ENCODE measurements around the gene DUSP1.
"Not testable (repeated sequence)": the region's sequence is repeated elsewhere in the genome, so short reads cannot be mapped to it uniquely, and the experiment has no call there.

Gene DUSP1

DNA sequence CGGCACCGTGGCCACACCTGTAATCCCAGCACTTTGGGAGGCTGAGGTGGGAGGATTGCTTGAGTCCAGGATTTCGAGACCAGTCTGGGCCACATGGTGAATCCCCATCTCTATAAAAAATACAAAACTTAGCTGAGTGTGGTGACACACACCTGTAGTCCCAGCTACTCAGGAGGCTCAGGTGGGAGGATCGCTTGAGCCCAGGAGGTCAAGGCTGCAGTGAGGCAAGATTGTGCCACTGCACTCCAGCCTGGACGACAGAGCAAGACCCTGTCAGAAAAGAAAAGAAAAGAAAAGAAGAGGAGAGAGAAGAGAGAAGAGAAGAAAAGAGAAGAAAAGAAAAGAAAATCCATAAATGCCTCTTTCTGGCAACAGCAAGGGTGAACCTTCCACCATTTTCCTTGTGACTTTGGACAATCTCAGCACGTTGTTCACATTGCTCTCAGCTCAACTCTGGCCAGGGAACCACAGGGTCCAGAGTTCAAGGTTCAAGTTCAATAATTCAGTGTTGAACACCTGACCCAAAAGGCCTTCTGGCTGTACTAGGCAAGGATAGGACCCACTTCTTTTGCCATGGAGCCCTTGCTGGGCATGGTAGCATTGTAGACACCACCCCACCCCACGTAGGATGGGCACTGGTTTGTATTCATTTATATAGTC is 14.6 kb upstream of the DUSP1 start:
- H3K27ac Mint-ChIP-seq: no peak overlapping the region
- no peaks in the 10 kb centered on the region for H3K36me3 Mint-ChIP-seq (ENCODE audit: low read depth)
- H3K27me3 Mint-ChIP-seq (ENCODE audit: low read depth, poor library complexity): peaks cover 11% of the 10 kb centered on the region
- no peak for DNase-seq
- no peak overlapping the region for H3K4me3 Mint-ChIP-seq
- H3K9me3 Mint-ChIP-seq: no peaks in the 10 kb centered on the region
- peaks cover 22% of the 10 kb centered on the region for H3K4me1 Mint-ChIP-seq
- TF ChIP-seq, protein P1, sequence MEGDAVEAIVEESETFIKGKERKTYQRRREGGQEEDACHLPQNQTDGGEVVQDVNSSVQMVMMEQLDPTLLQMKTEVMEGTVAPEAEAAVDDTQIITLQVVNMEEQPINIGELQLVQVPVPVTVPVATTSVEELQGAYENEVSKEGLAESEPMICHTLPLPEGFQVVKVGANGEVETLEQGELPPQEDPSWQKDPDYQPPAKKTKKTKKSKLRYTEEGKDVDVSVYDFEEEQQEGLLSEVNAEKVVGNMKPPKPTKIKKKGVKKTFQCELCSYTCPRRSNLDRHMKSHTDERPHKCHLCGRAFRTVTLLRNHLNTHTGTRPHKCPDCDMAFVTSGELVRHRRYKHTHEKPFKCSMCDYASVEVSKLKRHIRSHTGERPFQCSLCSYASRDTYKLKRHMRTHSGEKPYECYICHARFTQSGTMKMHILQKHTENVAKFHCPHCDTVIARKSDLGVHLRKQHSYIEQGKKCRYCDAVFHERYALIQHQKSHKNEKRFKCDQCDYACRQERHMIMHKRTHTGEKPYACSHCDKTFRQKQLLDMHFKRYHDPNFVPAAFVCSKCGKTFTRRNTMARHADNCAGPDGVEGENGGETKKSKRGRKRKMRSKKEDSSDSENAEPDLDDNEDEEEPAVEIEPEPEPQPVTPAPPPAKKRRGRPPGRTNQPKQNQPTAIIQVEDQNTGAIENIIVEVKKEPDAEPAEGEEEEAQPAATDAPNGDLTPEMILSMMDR (IDR thresholded peaks at IDR 0.05): no peak

DNA sequence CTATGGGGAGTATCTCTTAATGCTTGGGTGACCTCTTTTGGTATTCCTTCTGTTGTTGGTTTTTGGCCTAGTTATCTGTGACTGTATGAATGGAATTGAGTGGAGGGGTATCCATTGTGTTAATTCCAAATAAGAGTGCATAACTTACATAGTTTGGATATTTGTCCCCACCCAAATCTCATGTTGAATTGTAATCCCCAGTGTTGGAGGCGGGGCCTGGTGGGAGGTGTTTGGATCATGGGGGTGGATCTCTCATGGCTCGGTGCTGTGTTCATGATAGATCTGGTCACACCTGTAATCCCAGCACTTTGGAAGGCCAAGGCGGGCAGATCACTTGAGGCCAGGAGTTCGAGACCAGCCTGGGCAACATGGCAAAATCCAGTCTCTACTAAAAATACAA is 13.2 kb upstream of the DUSP1 start:
- not testable (repeated sequence) for H3K9me3 Mint-ChIP-seq; DNase-seq; H3K4me1 Mint-ChIP-seq; H3K36me3 Mint-ChIP-seq (ENCODE audit: low read depth); H3K4me3 Mint-ChIP-seq
- Mint-ChIP-seq H3K27ac (peak overlapping the region; percentile 10), H3K27me3 (ENCODE audit: low read depth, poor library complexity) (peaks cover 11% of the 10 kb centered on the region)

DNA sequence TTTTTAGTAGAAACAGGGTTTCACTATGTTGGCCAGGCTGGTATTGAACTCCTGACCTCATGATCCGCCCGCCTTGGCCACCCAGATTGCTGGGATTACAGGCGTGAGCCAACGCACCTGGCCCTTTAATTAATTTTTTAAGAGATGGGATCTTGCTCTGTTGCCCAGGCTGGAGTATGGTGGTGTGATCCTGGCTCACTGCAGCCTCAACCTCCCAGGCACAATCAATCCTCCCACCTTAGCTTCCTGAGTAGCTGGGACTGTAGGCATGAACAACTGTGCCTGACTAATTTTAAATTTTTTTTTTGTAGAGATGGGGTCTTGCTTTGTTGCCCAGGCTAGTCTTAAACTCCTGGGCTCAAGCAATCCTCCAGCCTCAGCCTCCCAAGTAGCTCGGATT is 12.3 kb upstream of the DUSP1 start:
- DNase-seq; H3K4me1 Mint-ChIP-seq; H3K9me3 Mint-ChIP-seq; H3K4me3 Mint-ChIP-seq; H3K27ac Mint-ChIP-seq; H3K36me3 Mint-ChIP-seq (ENCODE audit: low read depth): not testable (repeated sequence)
- H3K27me3 Mint-ChIP-seq (ENCODE audit: low read depth, poor library complexity): peaks cover 11% of the 10 kb centered on the region

DNA sequence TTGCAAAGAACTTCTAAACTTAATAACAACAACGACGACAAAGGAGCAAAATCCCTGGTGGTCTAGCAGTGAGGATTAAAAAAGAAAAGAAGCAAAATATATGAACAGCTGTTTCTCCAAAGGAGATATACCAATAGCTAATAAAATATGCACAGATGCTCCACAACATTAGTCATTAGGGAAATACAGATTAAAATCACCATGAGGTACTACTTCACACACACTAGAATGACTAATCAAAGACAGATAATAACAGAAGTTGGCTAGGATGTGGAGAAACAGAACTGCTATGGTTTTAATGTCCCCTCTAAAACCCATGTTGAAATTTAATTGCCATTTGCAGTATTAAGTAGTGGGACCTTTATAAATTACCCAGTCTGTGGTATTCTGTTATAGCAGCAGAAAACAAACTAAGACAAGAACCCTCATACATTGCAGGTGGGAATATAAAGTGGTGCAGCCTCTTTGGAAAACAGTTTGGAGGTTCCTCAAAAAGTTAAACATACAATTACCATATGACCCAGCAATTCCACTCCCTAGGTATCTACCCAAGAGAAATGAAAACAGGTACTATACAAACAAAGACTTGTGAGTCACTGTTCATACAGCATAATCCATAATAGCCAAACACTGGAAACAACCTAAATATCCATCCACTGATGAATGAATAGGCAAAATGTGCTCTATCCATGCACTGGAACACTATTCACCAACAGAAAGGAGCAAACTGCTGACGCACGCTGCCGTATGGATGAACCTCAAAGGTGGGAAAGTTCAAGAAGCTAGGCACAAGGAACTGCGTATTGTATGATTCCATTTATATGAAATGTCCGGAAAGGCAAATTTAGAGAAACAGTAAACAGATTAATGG is 11.4 kb upstream of the DUSP1 start:
- no peak overlapping the region for H3K4me3 Mint-ChIP-seq
- no peak overlapping the region for H3K27ac Mint-ChIP-seq

DNA sequence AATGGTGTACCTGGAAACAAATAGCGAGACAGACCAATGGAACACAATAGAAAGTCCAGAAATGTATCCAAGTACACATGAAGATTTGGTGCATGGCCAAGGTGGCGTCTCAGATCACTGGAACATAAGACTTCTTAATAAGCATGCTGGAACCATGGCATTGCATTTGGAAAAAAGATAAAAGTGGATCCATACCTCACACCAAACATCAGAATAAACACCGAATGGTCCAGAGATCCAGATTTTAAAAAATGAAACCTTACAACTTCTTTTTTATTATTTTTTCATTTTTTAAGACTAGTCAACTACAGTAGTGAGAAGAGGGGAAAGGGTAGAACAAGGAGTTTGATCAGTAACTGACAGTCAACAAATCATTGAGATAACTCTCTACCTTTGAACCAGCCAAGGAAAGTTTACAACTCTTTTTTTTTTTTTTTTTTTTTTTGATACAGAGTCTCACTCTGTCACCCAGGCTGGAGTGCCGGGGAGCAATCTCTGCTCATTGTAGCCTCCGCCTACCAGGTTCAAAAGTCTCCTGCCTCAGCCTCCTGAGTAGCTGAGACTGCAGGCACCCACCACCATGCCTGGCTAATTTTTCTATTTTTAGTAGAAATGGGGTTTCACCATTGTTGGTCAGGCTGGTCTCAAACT is 8.8 kb upstream of the DUSP1 start:
- no peak for DNase-seq
- TF ChIP-seq, protein P1 (IDR thresholded peaks at IDR 0.05): no peak
- H3K4me3 Mint-ChIP-seq: no peak overlapping the region
- H3K36me3 Mint-ChIP-seq (ENCODE audit: low read depth): no peaks in the 10 kb centered on the region
- no peaks in the 10 kb centered on the region for H3K9me3 Mint-ChIP-seq
- H3K27me3 Mint-ChIP-seq (ENCODE audit: low read depth, poor library complexity): peaks cover 16% of the 10 kb centered on the region
- no peak overlapping the region for H3K27ac Mint-ChIP-seq
- peaks cover 15% of the 10 kb centered on the region for H3K4me1 Mint-ChIP-seq

More for the DNA sequence above, 11.4 kb upstream of the DUSP1 start:
- Mint-ChIP-seq H3K27me3 (ENCODE audit: low read depth, poor library complexity) (peaks cover 11% of the 10 kb centered on the region), H3K36me3 (ENCODE audit: low read depth) (no peaks in the 10 kb centered on the region), H3K9me3 (no peaks in the 10 kb centered on the region), H3K4me1 (peaks cover 11% of the 10 kb centered on the region)
- no peak for DNase-seq
- TF ChIP-seq, protein P1 (IDR thresholded peaks at IDR 0.05): no peak

DNA sequence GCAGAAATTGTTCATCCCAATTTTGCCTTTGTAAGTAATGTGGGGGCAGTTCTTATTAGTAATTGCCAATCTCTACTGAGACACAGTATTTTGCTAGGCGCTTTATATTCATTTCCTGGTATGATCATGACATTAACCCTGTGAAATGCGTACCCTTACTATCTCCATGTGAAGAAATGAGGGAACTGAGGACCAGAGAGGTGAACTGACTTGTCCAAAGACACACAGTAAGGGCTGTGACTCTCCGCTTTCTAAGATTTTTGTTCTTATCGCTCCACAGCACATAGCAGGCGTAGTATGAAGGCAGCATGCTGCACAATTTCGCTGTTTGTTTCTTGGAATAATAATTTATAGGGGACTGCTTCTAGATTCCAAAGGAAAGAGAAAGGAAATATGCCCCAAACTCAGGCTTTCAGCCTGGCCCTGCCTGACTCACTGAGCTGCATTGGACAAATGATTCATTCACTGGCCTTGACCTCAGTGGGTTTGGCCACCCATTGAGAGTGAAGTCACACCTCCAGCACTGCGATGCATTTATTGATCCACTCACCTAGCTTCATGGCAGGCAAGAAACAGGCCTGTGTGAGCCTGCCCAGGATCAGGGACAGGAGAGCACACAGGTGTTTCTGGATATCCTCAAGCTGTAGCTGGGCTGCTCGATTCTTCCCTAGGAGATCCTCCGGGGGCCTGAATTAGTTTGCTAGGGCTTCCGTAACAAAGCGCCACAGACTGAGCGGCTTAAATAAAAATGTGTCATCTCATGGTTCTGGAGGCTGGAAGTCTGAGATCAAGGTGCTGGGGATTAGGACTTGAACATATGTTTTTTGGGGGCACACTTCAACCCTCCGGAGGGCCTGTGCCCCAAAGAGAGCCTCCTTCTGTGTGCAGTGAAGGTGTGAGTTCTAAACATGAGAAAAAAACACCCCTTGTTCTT is 7.2 kb upstream of the DUSP1 start:
- no peak overlapping the region for H3K27ac Mint-ChIP-seq
- TF ChIP-seq, protein P1 (IDR thresholded peaks at IDR 0.05): no peak
- no peak for DNase-seq
- no peak overlapping the region for H3K4me3 Mint-ChIP-seq
- peaks cover 23% of the 10 kb centered on the region for H3K27me3 Mint-ChIP-seq (ENCODE audit: low read depth, poor library complexity)
- peaks cover 31% of the 10 kb centered on the region for H3K4me1 Mint-ChIP-seq
- no peaks in the 10 kb centered on the region for H3K36me3 Mint-ChIP-seq (ENCODE audit: low read depth)
- no peaks in the 10 kb centered on the region for H3K9me3 Mint-ChIP-seq
